AG20443 (cell line): ENCODE results near the gene FCHSD2.
"Not testable (repeated sequence)": the region's sequence is repeated elsewhere in the genome, so short reads cannot be mapped to it uniquely, and the experiment has no call there.

Experiments
- DNase-seq: peaks from one replicate; pipeline ENCODE4 v3.0.0; 2012; ENCODE audit warnings: low spot score, mixed read lengths

The FCHSD2 gene

GRCh38 chr11:73151416-73151815, 9.3 kb upstream of the FCHSD2 start:
- no peak for DNase-seq

- no peak for DNase-seq
These were observed 7.0 kb upstream of the FCHSD2 start for GRCh38 chr11:73149105-73149504.

- DNase-seq, result no peak
These were observed 5.9 kb upstream of the FCHSD2 start for GRCh38 chr11:73147771-73148681.

GRCh38 chr11:73145986-73146575, 4.0 kb upstream of the FCHSD2 start:
- DNase-seq, result no peak

GRCh38 chr11:73143126-73143838, 1.2 kb upstream of the FCHSD2 start:
- no peak for DNase-seq

- DNase-seq, result peak; percentile 81
These were observed 600 bp downstream of the FCHSD2 start for GRCh38 chr11:73141309-73142127.

GRCh38 chr11:73141031-73141308, 1.1 kb downstream of the FCHSD2 start:
- DNase-seq, result no peak

GRCh38 chr11:73140213-73141030, 1.7 kb downstream of the FCHSD2 start:
- DNase-seq, result peak; percentile 57

GRCh38 chr11:73139476-73140198, 2.5 kb downstream of the FCHSD2 start:
- DNase-seq, result no peak

GRCh38 chr11:73137944-73138274, 4.2 kb downstream of the FCHSD2 start:
- no peak for DNase-seq

GRCh38 chr11:73137262-73137943, 4.7 kb downstream of the FCHSD2 start:
- DNase-seq, result no peak

- not testable (repeated sequence) for DNase-seq
These were observed 5.4 kb downstream of the FCHSD2 start for GRCh38 chr11:73136722-73137121.

- no peak for DNase-seq
These were observed 6.5 kb downstream of the FCHSD2 start for GRCh38 chr11:73135346-73136284.

GRCh38 chr11:73132349-73132748, 9.8 kb downstream of the FCHSD2 start:
- DNase-seq, result not testable (repeated sequence)

- no peak for DNase-seq
These were observed 11.9 kb downstream of the FCHSD2 start for GRCh38 chr11:73130181-73130580.

- no peak for DNase-seq
These were observed 12.9 kb downstream of the FCHSD2 start for GRCh38 chr11:73129198-73129597.

- DNase-seq, result peak; percentile 24
These were observed 15.2 kb downstream of the FCHSD2 start for GRCh38 chr11:73126804-73127480.

- DNase-seq, result no peak
These were observed 17.3 kb downstream of the FCHSD2 start for GRCh38 chr11:73124800-73125199.
